H1 (cell line): ENCODE data around the gene PRKAG1. TPM values are rescaled to one million over a fixed set of nuclear protein-coding genes. Genes with fewer than 3 reads are reported as not detected.

Experiments
- CTCF ChIA-PET: fragments of 300-600 bp; sonication (Branson Sonifier 250); formaldehyde crosslinking; loops from one replicate; lab custom pipeline; 2021; ENCODE audit not compliant: partially characterized antibody; lab: Charles Lee
- POLR2A ChIA-PET: fragments of 300-600 bp; sonication (Branson Sonifier 250); formaldehyde crosslinking; loops from one replicate; lab custom pipeline; 2021; ENCODE audit warnings: inconsistent platforms; ENCODE audit not compliant: partially characterized antibody; lab: Charles Lee
- DNase-seq, 2 experiments: peaks; one replicate each; pipeline versions ENCODE4 v3.0.0 to v3.0.0-alpha.2; 2010 to 2022; ENCODE audit warnings: low spot score in 2 of 2, low read depth in 1 of 2, mixed read lengths in 1 of 2
- FAIRE-seq: peaks from 2 replicates; lab custom pipeline; 2011; peaks lifted over from hg19 to GRCh38; lab: Jason Lieb, UNC
- H2AFZ ChIP-seq: 2 replicates; pipeline ENCODE4 v1.8.1; 2012; ENCODE audit warnings: low read length, inconsistent platforms
- H2AK5ac ChIP-seq: 2 replicates; pipeline ENCODE4 v1.6.1; 2013; ENCODE audit warnings: low read depth, low read length
- H2BK120ac ChIP-seq: replicated peaks from 2 replicates; pipeline ENCODE3; 2013; ENCODE audit warnings: low read depth, low read length, inconsistent platforms
- H2BK12ac ChIP-seq: 2 replicates; pipeline ENCODE4 v1.6.1; 2013; ENCODE audit warnings: low read depth, low read length
- H2BK15ac ChIP-seq: 2 replicates; pipeline ENCODE4 v1.6.1; 2013; ENCODE audit warnings: low read length
- H2BK20ac ChIP-seq: 2 replicates; pipeline ENCODE4 v1.6.1; 2013; ENCODE audit warnings: low read length
- H2BK5ac ChIP-seq: 2 replicates; pipeline ENCODE4 v1.6.1; 2013; ENCODE audit warnings: low read depth, low read length
- H3K14ac ChIP-seq: 2 replicates; pipeline ENCODE4 v1.6.1; 2013; ENCODE audit warnings: inconsistent platforms; ENCODE audit not compliant: insufficient read length
- H3K18ac ChIP-seq: 2 replicates; pipeline ENCODE4 v1.6.1; 2013; ENCODE audit warnings: low read length; ENCODE audit errors: extremely low read depth
- H3K23ac ChIP-seq: 2 replicates; pipeline ENCODE4 v1.6.1; 2013; ENCODE audit warnings: inconsistent platforms; ENCODE audit not compliant: insufficient read length
- H3K23me2 ChIP-seq: 2 replicates; pipeline ENCODE4 v1.6.1; 2013; ENCODE audit warnings: low read depth, low read length
- H3K27ac ChIP-seq: 2 replicates; pipeline ENCODE4 v1.6.1; 2011; ENCODE audit warnings: low read depth, low read length, inconsistent platforms
- H3K27me3 ChIP-seq, 4 experiments: replicated peaks in 1 of 4; 1 replicate in 1 of 4; 2 replicates in 3 of 4; pipeline versions ENCODE4 v1.6.1 to v1.8.1; 2011 to 2013; ENCODE audit warnings: low read length in 3 of 4, mild to moderate bottlenecking in 3 of 4, inconsistent platforms in 2 of 4, mixed read lengths in 2 of 4, moderate library complexity in 1 of 4; ENCODE audit not compliant: control insufficient read depth in 3 of 4, insufficient read depth in 3 of 4; ENCODE audit errors: extremely low read depth in 1 of 4
- H3K36me3 ChIP-seq, 4 experiments: 2 replicates each; pipeline versions ENCODE4 v1.6.1 to v1.8.1; 2011 to 2013; ENCODE audit warnings: mild to moderate bottlenecking in 4 of 4, low read length in 3 of 4, moderate library complexity in 2 of 4, control low read depth in 1 of 4, inconsistent platforms in 1 of 4; ENCODE audit not compliant: insufficient read depth in 4 of 4, control insufficient read depth in 2 of 4
- H3K4ac ChIP-seq: replicated peaks from 2 replicates; pipeline ENCODE3; 2013; ENCODE audit warnings: low read length, low read depth, mixed read lengths, inconsistent platforms; ENCODE audit not compliant: insufficient read length
- H3K4me1 ChIP-seq, 4 experiments: replicated peaks in 1 of 4; 1 replicate in 1 of 4; 2 replicates in 3 of 4; pipeline versions ENCODE4 v1.6.1 to v1.8.1; 2011 to 2013; ENCODE audit warnings: low read length in 3 of 4, inconsistent platforms in 2 of 4, mixed read lengths in 1 of 4; ENCODE audit not compliant: insufficient read depth in 4 of 4, control insufficient read depth in 3 of 4
- H3K4me2 ChIP-seq, 2 experiments: 2 replicates each; pipeline versions ENCODE4 v1.6.1 to v1.8.1; 2011 to 2013; ENCODE audit warnings: low read depth in 2 of 2, low read length in 2 of 2, control low read depth in 1 of 2, inconsistent platforms in 1 of 2, mild to moderate bottlenecking in 1 of 2; ENCODE audit not compliant: insufficient read depth in 1 of 2
- H3K4me3 ChIP-seq, 4 experiments: fragments of 200-600, 300-600 bp in 1 of 4; sonication (generic), shearing (Covaris generic), sonication (Bioruptor Twin) in 1 of 4; 2 replicates each; pipeline versions ENCODE4 v1.5.1 to v1.8.1; 2011 to 2016; ENCODE audit warnings: low read length in 4 of 4, low read depth in 3 of 4, control low read depth in 2 of 4, inconsistent platforms in 2 of 4, mild to moderate bottlenecking in 2 of 4, mixed read lengths in 1 of 4, moderate library complexity in 1 of 4; ENCODE audit not compliant: insufficient read depth in 2 of 4; ENCODE audit errors: extremely low read depth in 1 of 4
- H3K56ac ChIP-seq: replicated peaks from 2 replicates; pipeline ENCODE3; 2013; ENCODE audit warnings: low read depth, mild to moderate bottlenecking, mixed read lengths, low read length, inconsistent platforms; ENCODE audit not compliant: insufficient read length
- H3K79me1 ChIP-seq: 2 replicates; pipeline ENCODE4 v1.6.1; 2013; ENCODE audit warnings: low read depth, low read length, control low read depth
- H3K79me2 ChIP-seq, 2 experiments: 2 replicates each; pipeline versions ENCODE4 v1.6.1 to v1.8.1; 2012 to 2013; ENCODE audit warnings: low read length in 2 of 2, mild to moderate bottlenecking in 2 of 2, inconsistent platforms in 1 of 2; ENCODE audit not compliant: insufficient read depth in 2 of 2, control insufficient read depth in 1 of 2
- H3K9ac ChIP-seq, 4 experiments: replicated peaks in 1 of 4; 1 replicate in 1 of 4; 2 replicates in 3 of 4; pipeline versions ENCODE4 v1.6.1 to v1.8.1; 2011 to 2013; ENCODE audit warnings: low read depth in 3 of 4, low read length in 3 of 4, control low read depth in 2 of 4, mild to moderate bottlenecking in 2 of 4, moderate library complexity in 2 of 4, inconsistent platforms in 1 of 4; ENCODE audit errors: extremely low read depth in 1 of 4
- H3K9me3 ChIP-seq, 2 experiments: 2 replicates each; pipeline versions ENCODE4 v1.6.1 to v1.8.1; 2012 to 2013; ENCODE audit warnings: mild to moderate bottlenecking in 2 of 2, moderate library complexity in 2 of 2, control low read depth in 1 of 2, inconsistent platforms in 1 of 2, low read depth in 1 of 2, low read length in 1 of 2, mixed read lengths in 1 of 2; ENCODE audit not compliant: insufficient read depth in 2 of 2
- H4K20me1 ChIP-seq, 2 experiments: replicated peaks in 1 of 2; 2 replicates each; pipeline versions ENCODE3 to v1.8.1; 2011 to 2013; ENCODE audit warnings: inconsistent platforms in 2 of 2, low read length in 2 of 2, mild to moderate bottlenecking in 1 of 2; ENCODE audit not compliant: insufficient read depth in 2 of 2, control insufficient read depth in 1 of 2
- H4K5ac ChIP-seq: 2 replicates; pipeline ENCODE4 v1.6.1; 2013; ENCODE audit warnings: low read length, low read depth, mixed read lengths, inconsistent platforms; ENCODE audit not compliant: insufficient read length
- H4K8ac ChIP-seq: 2 replicates; pipeline ENCODE4 v1.8.0; 2013; ENCODE audit warnings: mild to moderate bottlenecking, moderate library complexity, low read length, inconsistent platforms; ENCODE audit not compliant: insufficient read depth; ENCODE audit errors: extremely low read depth
- H4K91ac ChIP-seq: replicated peaks from 2 replicates; pipeline ENCODE3; 2013; ENCODE audit warnings: low read length, mixed read lengths, inconsistent platforms; ENCODE audit not compliant: insufficient read length
- FOSL1 ChIP-seq: IDR thresholded peaks from 2 replicates; pipeline ENCODE4 v1.6.1; 2011; ENCODE audit warnings: mild to moderate bottlenecking, low read depth, low read length, moderate library complexity; ENCODE audit not compliant: insufficient read depth
- NRF1 ChIP-seq: IDR thresholded peaks from 2 replicates; pipeline ENCODE4 v1.6.1; 2011; ENCODE audit warnings: mild to moderate bottlenecking, low read depth, low read length, improper control_type of control experiment
- POU5F1 ChIP-seq: IDR thresholded peaks from 2 replicates; pipeline ENCODE4 v1.6.1; 2011; ENCODE audit warnings: low read depth, mild to moderate bottlenecking, low read length, moderate library complexity
- RBBP5 ChIP-seq: IDR thresholded peaks from 2 replicates; pipeline ENCODE4 v1.7.1; 2012; ENCODE audit warnings: low read depth, mild to moderate bottlenecking, inconsistent platforms, low read length, moderate library complexity, borderline replicate concordance
- SRF ChIP-seq: IDR thresholded peaks from 2 replicates; pipeline ENCODE4 v1.6.1; 2011; ENCODE audit warnings: mild to moderate bottlenecking, low read depth, low read length, moderate library complexity
- WGBS, 2 experiments: shearing (Covaris generic) in 1 of 2; methylation state at CpG; one replicate each; pipeline versions ENCODE4 v1.1.6 to v1.1.7; 2013 to 2015; ENCODE audit warnings: low lambda C conversion rate in 2 of 2, mixed read lengths in 2 of 2, inconsistent platforms in 1 of 2, low coverage in 1 of 2, missing lambda C conversion rate in 1 of 2; ENCODE audit not compliant: insufficient replicate concordance in 2 of 2, insufficient coverage in 1 of 2, insufficient read length in 1 of 2; ENCODE audit errors: extremely low coverage in 1 of 2, missing lambda C conversion rate in 1 of 2; 5-methylcytosine and 5-hydroxymethylcytosine counted together
- polyA plus RNA-seq, 7 experiments: library from polyadenylated mRNA; depleted of rRNA in 3 of 7; stranded (reverse) in 5 of 7; unstranded in 2 of 7; fragments of >200 nt in 5 of 7; fragments of 200-250 nt in 2 of 7; gene quantifications; 1 replicate in 5 of 7; 2 replicates in 1 of 7; 4 replicates in 1 of 7; pipeline versions ENCODE4 v1.2.1 to v1.2.3, GENCODE V29; 2011 to 2013; ENCODE audit warnings: missing spikeins in 2 of 7, mixed read lengths in 2 of 7
- total RNA-seq: library from RNA; stranded (reverse); fragmentation: NEBNext Ultra II Directional; extraction: Animal tissue kit (Norgen Biotek cat#: 25700); gene quantifications from 2 replicates; pipeline ENCODE4 v1.2.1, GENCODE V29; 2021

The PRKAG1 gene
- total and polyA plus RNA-seq, 2 of the 8 experiments (the other 6 are each of a cell fraction or from before 2014, with no cell fraction given): 38.6 to 57.5 TPM

DNA sequence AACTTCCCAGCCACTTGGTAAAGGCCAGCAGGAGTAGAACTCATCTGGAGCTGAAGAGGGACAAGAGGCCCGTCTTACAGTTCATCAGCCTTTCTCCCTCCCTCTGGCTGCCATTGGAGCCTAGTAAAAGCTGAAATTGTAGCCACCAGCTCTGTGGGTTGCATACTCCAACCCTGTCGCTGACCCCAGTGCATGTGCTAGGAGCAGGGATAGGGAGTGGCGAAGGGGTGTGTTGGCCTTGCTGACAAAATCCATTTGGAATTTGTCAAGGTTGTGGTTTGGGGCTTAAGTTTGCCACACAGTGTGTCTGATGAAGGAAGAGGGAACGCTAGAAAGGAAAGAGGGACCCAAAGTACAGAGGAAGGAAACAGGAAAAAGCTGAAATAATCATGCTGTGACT lies 57.2 kb downstream of the PRKAG1 start:
- no peak overlapping the region for H2BK15ac ChIP-seq
- H3K79me1 ChIP-seq: no peaks in the 10 kb centered on the region
- H3K56ac ChIP-seq: no peak overlapping the region
- no peak overlapping the region; the same call in 1 of the 2 replicates for H2AFZ ChIP-seq
- no peak overlapping the region for H4K91ac ChIP-seq
- no peak for DNase-seq
- 0 out of 2 replicates have a peak overlapping the region, but pooled peaks have one; percentile 38 for H2BK20ac ChIP-seq
- no peaks in the 10 kb centered on the region for H4K20me1 ChIP-seq
- no peak overlapping the region for H3K18ac ChIP-seq
- no peak overlapping the region for H2AK5ac ChIP-seq
- no peak overlapping the region for H3K9ac ChIP-seq
- no peak overlapping the region for H3K14ac ChIP-seq
- H3K27ac ChIP-seq: no peak overlapping the region
- H3K23me2 ChIP-seq: peaks cover 6% of the 10 kb centered on the region
- H3K4me1 ChIP-seq: peaks cover 11 to 20% (median 17%) of the 10 kb centered on the region in 4 experiments
- no peak overlapping the region for H2BK12ac ChIP-seq
- ChIA-PET CTCF (interaction anchor here (1.0 to 40.8 kb wide), 4 partner anchors 11 to 30 kb away, joined by 3 to 1336 read pairs (median 142); partner anchors contain the start of genes DDN, FKBP11 and WNT1), POLR2A (no interaction called here)
- H3K4ac ChIP-seq: no peak overlapping the region
- peaks cover 0 to 4% (median 3%) of the 10 kb centered on the region in 4 experiments; a peak in 4 of 7 replicates for H3K27me3 ChIP-seq
- no peak overlapping the region for H2BK5ac ChIP-seq
- no peak overlapping the region for H4K5ac ChIP-seq
- FAIRE-seq: no peak
- H3K4me2 ChIP-seq: no peak overlapping the region
- H3K36me3 ChIP-seq: no peaks in the 10 kb centered on the region
- no peak overlapping the region for H2BK120ac ChIP-seq
- H3K23ac ChIP-seq: no peak overlapping the region
- H3K4me3 ChIP-seq: no peak overlapping the region
- TF ChIP-seq SRF (no peak), FOSL1 (no peak), NRF1 (no peak), RBBP5 (no peak), POU5F1 (no peak)
- WGBS, 2 experiments: 63% methylated on average over 4 of the region's 4 CpGs; no CpG with 5 or more reads in 1 of the 2 experiments
- no peak overlapping the region for H4K8ac ChIP-seq
- no peaks in the 10 kb centered on the region for H3K9me3 ChIP-seq
- no peaks in the 10 kb centered on the region for H3K79me2 ChIP-seq
